B cell (primary cell): ENCODE measurements around the gene IFITM1. TPM values are rescaled to one million over a fixed set of nuclear protein-coding genes. Genes with fewer than 3 reads are reported as not detected.

ENCODE experiments used
- ATAC-seq: fragments of 200-7000 bp; cut with Tn5 transposase; one replicate; pipeline ENCODE4 v1.10.0; 2021; ENCODE audit warnings: low read depth, mild to moderate bottlenecking, moderate number of reproducible peaks, moderate library complexity
- CTCF ChIA-PET: fragments of 350-600 bp; sonication (Branson Sonifier 250); formaldehyde crosslinking; loops from one replicate; lab custom pipeline; 2021; ENCODE audit warnings: antibody characterized with exemption, inconsistent platforms; lab: Charles Lee
- POLR2A ChIA-PET: fragments of 350-600 bp; sonication (Branson Sonifier 250); formaldehyde crosslinking; loops from one replicate; lab custom pipeline; 2021; ENCODE audit warnings: antibody characterized with exemption; lab: Charles Lee
- DNase-seq: peaks from one replicate; pipeline ENCODE4 v3.0.0; 2013
- H2AFZ ChIP-seq: 2 replicates; pipeline ENCODE4 v1.6.1; 2012; ENCODE audit warnings: mild to moderate bottlenecking, low read depth, low read length; ENCODE audit not compliant: insufficient read depth, poor library complexity, severe bottlenecking
- H3K27ac ChIP-seq, 2 donors: 1 replicate in 1 of 2; 2 replicates in 1 of 2; pipeline ENCODE4 v1.5.1; 2012 to 2013; ENCODE audit warnings: low read length in 2 of 2, mild to moderate bottlenecking in 2 of 2, moderate library complexity in 1 of 2
- H3K27me3 ChIP-seq, 4 experiments: fragments of 200-600 bp in 1 of 4; sonication (generic) in 1 of 4; replicated peaks in 1 of 4; 1 replicate in 2 of 4; 2 replicates in 2 of 4; pipeline versions ENCODE4 v1.6.1 to v1.7.0; 2013 to 2016; ENCODE audit warnings: low read length in 3 of 4, mild to moderate bottlenecking in 2 of 4, mixed read lengths in 1 of 4, moderate library complexity in 1 of 4; ENCODE audit not compliant: insufficient read depth in 4 of 4, control insufficient read depth in 3 of 4; ENCODE audit errors: control extremely low read depth in 1 of 4
- H3K36me3 ChIP-seq, 2 experiments: replicated peaks in 1 of 2; 1 replicate in 1 of 2; 2 replicates in 1 of 2; pipeline versions ENCODE4 v1.6.1 to v1.7.1; 2013; ENCODE audit warnings: low read length in 1 of 2; ENCODE audit not compliant: insufficient read depth in 2 of 2, control insufficient read depth in 1 of 2; ENCODE audit errors: control extremely low read depth in 1 of 2, extremely low read depth in 1 of 2
- H3K4me1 ChIP-seq, 2 donors: fragments of 200-600 bp in 1 of 2; sonication (generic) in 1 of 2; 1 replicate in 1 of 2; 2 replicates in 1 of 2; pipeline versions ENCODE4 v1.5.1 to v1.6.1; 2013 to 2017; ENCODE audit warnings: low read length in 2 of 2; ENCODE audit not compliant: control insufficient read depth in 2 of 2, insufficient read depth in 2 of 2
- H3K4me2 ChIP-seq: replicated peaks from 2 replicates; pipeline ENCODE3; 2012; ENCODE audit warnings: mild to moderate bottlenecking, low read depth, low read length; ENCODE audit not compliant: poor library complexity, severe bottlenecking
- H3K4me3 ChIP-seq, 5 experiments: fragments of 200-600 bp in 1 of 5; sonication (generic) in 1 of 5; 1 replicate in 3 of 5; 2 replicates in 2 of 5; pipeline versions ENCODE4 v1.5.1 to v1.7.0; 2011 to 2016; ENCODE audit warnings: low read length in 4 of 5, mild to moderate bottlenecking in 4 of 5, low read depth in 2 of 5, control low read depth in 1 of 5, moderate library complexity in 1 of 5; ENCODE audit not compliant: insufficient read depth in 1 of 5; ENCODE audit errors: control extremely low read depth in 1 of 5, extremely low read depth in 1 of 5
- H3K79me2 ChIP-seq: fragments of 200-600 bp; sonication (generic); one replicate; pipeline ENCODE4 v1.6.0; 2016; ENCODE audit warnings: low read length; ENCODE audit not compliant: control insufficient read depth, insufficient read depth
- H3K9ac ChIP-seq: fragments of 200-600 bp; sonication (generic); 2 replicates; pipeline ENCODE4 v1.6.1; 2017; ENCODE audit warnings: mild to moderate bottlenecking, low read length, moderate library complexity
- H3K9me3 ChIP-seq, 3 donors: one replicate each; pipeline versions ENCODE4 v1.6.1 to v1.7.1; 2013; ENCODE audit warnings: low read length in 2 of 3; ENCODE audit not compliant: control insufficient read depth in 2 of 3, insufficient read depth in 1 of 3; ENCODE audit errors: control extremely low read depth in 1 of 3
- H4K20me1 ChIP-seq: 2 replicates; pipeline ENCODE4 v1.6.0; 2012; ENCODE audit warnings: mild to moderate bottlenecking, low read length; ENCODE audit not compliant: insufficient read depth, control insufficient read depth, poor library complexity, severe bottlenecking
- H3K27ac Mint-ChIP-seq: one replicate; pipeline ENCODE4 v1.8.0; 2021; ENCODE audit warnings: mixed read lengths
- H3K27me3 Mint-ChIP-seq: one replicate; pipeline ENCODE4 v1.8.0; 2021; ENCODE audit warnings: mixed read lengths
- H3K4me1 Mint-ChIP-seq: one replicate; pipeline ENCODE4 v1.8.0; 2021; ENCODE audit warnings: mixed read lengths
- H3K4me3 Mint-ChIP-seq: one replicate; pipeline ENCODE4 v1.8.0; 2021; ENCODE audit warnings: mixed read lengths
- H3K9me3 Mint-ChIP-seq: one replicate; pipeline ENCODE4 v1.8.0; 2022; ENCODE audit warnings: mixed read lengths; ENCODE audit not compliant: insufficient read depth
- EZH2 ChIP-seq: IDR thresholded peaks from 2 replicates; pipeline ENCODE4 v1.6.1; 2012; ENCODE audit warnings: borderline replicate concordance, low read depth, mild to moderate bottlenecking, moderate library complexity, low read length; ENCODE audit not compliant: insufficient read depth, poor library complexity, severe bottlenecking
- WGBS: methylation state at CpG from one replicate; pipeline ENCODE4 v1.1.5; 2013; ENCODE audit warnings: missing lambda C conversion rate; ENCODE audit not compliant: insufficient coverage; 5-methylcytosine and 5-hydroxymethylcytosine counted together
- intact Hi-C: fragments of 100-400 bp; cut with micrococcal nuclease; formaldehyde crosslinking; loops from one replicate; pipeline ENCODE4 v1.10.0; 2022
- polyA plus RNA-seq: library from polyadenylated mRNA; depleted of rRNA; stranded (reverse); fragments of >200 nt; gene quantifications from 2 replicates; pipeline ENCODE4 v1.2.3, GENCODE V29; 2012
- total RNA-seq, 2 donors: library from RNA; stranded (reverse); fragments of 120-200 nt in 1 of 2; gene quantifications; 1 replicate in 1 of 2; 2 replicates in 1 of 2; pipeline versions ENCODE4 v1.2.3 to v1.2.4, GENCODE V29; 2013 to 2022
- TF ChIP-seq, protein P1 (sequence below): fragments of 200-600 bp; IDR thresholded peaks from one replicate; pipeline ENCODE4 v1.8.0; 2022; ENCODE audit warnings: antibody characterized with exemption, mild to moderate bottlenecking

The IFITM1 gene
- total and polyA plus RNA-seq, 2 donors (not counting 1 experiment from before 2014, with no cell fraction given), result 19.5 to 83.7 TPM

DNA sequence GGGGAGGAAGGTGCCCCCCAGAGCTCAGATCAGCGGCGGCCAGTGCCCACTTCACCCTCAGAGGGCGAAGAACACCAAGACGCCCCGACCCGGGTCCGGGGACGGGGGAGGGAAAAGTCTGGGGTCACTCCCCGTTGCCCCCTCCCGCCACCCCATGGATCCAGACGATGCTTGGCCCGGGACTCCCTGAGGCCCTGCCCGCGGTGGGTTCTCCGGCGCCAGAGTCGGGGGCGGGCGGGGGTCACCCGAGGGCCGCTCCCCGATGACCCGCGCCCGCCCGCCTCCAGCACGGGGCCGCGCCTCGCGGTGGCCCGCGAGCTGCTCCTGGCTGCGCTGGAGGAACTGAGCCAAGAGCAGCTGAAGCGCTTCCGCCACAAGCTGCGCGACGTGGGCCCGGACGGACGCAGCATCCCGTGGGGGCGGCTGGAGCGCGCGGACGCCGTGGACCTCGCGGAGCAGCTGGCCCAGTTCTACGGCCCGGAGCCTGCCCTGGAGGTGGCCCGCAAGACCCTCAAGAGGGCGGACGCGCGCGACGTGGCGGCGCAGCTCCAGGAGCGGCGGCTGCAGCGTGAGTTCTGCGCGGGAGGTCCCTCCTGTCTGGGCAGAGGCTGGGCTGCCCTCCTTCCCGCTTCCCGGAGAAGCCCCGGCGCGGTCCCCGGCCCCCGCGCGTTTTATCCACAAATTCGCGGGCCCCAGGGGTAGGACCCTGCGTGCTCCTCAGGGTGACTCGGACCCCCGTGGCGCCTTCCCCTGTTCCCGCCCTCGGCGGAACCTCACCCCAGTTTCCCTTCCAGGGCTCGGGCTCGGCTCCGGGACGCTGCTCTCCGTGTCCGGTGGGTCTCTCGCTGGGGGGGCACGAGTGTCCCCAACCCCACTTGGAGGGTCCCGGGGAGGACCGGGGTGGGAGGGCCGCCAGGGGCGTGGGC lies 34.5 kb upstream of the IFITM1 start:
- CTCF ChIA-PET, result interaction anchor here (0.9 to 3.9 kb wide), 5 partner anchors 11 to 85 kb away, joined by 3 to 34 read pairs (median 3); no protein-coding TSS in a partner anchor
- Mint-ChIP-seq H3K4me1 (peaks cover 43% of the 10 kb centered on the region), H3K9me3 (peaks cover 2% of the 10 kb centered on the region), H3K27me3 (peaks cover 26% of the 10 kb centered on the region), H3K27ac (no peak overlapping the region), H3K4me3 (peak overlapping the region; percentile 71)
- DNase-seq (peak; percentile 61), ATAC-seq (peak; percentile 50)
- H3K4me3 ChIP-seq, result peak overlapping the region in 4 of 5 experiments; percentile 29 to 57 (median 45)
- peaks cover 0 to 21% (median 0%) of the 10 kb centered on the region in 3 donors for H3K9me3 ChIP-seq
- no peak for TF ChIP-seq EZH2
- TF ChIP-seq, protein P1, sequence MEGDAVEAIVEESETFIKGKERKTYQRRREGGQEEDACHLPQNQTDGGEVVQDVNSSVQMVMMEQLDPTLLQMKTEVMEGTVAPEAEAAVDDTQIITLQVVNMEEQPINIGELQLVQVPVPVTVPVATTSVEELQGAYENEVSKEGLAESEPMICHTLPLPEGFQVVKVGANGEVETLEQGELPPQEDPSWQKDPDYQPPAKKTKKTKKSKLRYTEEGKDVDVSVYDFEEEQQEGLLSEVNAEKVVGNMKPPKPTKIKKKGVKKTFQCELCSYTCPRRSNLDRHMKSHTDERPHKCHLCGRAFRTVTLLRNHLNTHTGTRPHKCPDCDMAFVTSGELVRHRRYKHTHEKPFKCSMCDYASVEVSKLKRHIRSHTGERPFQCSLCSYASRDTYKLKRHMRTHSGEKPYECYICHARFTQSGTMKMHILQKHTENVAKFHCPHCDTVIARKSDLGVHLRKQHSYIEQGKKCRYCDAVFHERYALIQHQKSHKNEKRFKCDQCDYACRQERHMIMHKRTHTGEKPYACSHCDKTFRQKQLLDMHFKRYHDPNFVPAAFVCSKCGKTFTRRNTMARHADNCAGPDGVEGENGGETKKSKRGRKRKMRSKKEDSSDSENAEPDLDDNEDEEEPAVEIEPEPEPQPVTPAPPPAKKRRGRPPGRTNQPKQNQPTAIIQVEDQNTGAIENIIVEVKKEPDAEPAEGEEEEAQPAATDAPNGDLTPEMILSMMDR, result no peak
- peak overlapping the region; percentile 56 for H3K9ac ChIP-seq
- H3K79me2 ChIP-seq, result no peaks in the 10 kb centered on the region
- POLR2A ChIA-PET, result interaction anchor here (0.6 to 1.8 kb wide), 4 partner anchors 9 to 13 kb away, joined by 3 to 19 read pairs (median 6); partner anchors contain the start of gene PGGHG
- H3K4me1 ChIP-seq, result peaks cover 41 to 44% of the 10 kb centered on the region in 2 donors
- H3K27ac ChIP-seq, result no peak overlapping the region
- WGBS, result 17% methylated on average over 93 of the region's 97 CpGs
- no peaks in the 10 kb centered on the region for H3K36me3 ChIP-seq
- H3K27me3 ChIP-seq, result peaks cover 0 to 39% (median 20%) of the 10 kb centered on the region in 4 experiments
- H4K20me1 ChIP-seq, result peaks cover 5% of the 10 kb centered on the region
- peak overlapping the region; percentile 66 for H2AFZ ChIP-seq
- H3K4me2 ChIP-seq, result peak overlapping the region; percentile 85
- intact Hi-C loops, result no loop called here
